Lung (tissue), 12 donors: ENCODE results near the gene DNAJC1. TPM values are rescaled to one million over a fixed set of nuclear protein-coding genes. Genes with fewer than 3 reads are reported as not detected.
A peak's percentile ranks its signal among the peaks of the same experiment; 100 is the strongest.

ENCODE experiments used
- ATAC-seq: fragments of 200-7000 bp; cut with Tn5 transposase; one replicate; pipeline ENCODE4 v1.9.1; 2020; ENCODE audit warnings: moderate number of reproducible peaks; ENCODE audit not compliant: insufficient read depth, low FRiP score
- DNase-seq, 3 donors: peaks; one replicate each; pipeline ENCODE4 v3.0.0-alpha.2; 2013 to 2017
- H3K27ac ChIP-seq, 2 donors: one replicate each; pipeline ENCODE4 v1.5.1; 2013; ENCODE audit warnings: mild to moderate bottlenecking in 2 of 2, moderate library complexity in 2 of 2, control low read depth in 1 of 2, inconsistent platforms in 1 of 2, low read depth in 1 of 2, low read length in 1 of 2
- H3K27me3 ChIP-seq, 3 donors: one replicate each; pipeline ENCODE4 v1.5.1; 2013; ENCODE audit warnings: low read length in 2 of 3; ENCODE audit not compliant: control insufficient read depth in 3 of 3, insufficient read depth in 3 of 3
- H3K36me3 ChIP-seq, 4 donors: one replicate each; pipeline ENCODE4 v1.5.1; 2013; ENCODE audit warnings: low read length in 4 of 4, mild to moderate bottlenecking in 1 of 4, moderate library complexity in 1 of 4; ENCODE audit not compliant: control insufficient read depth in 4 of 4, insufficient read depth in 4 of 4
- H3K4me1 ChIP-seq, 5 donors: one replicate each; pipeline ENCODE4 v1.5.1; 2013; ENCODE audit warnings: low read length in 5 of 5, mild to moderate bottlenecking in 2 of 5, moderate library complexity in 1 of 5; ENCODE audit not compliant: control insufficient read depth in 5 of 5, insufficient read depth in 5 of 5
- H3K4me3 ChIP-seq: one replicate; pipeline ENCODE4 v1.5.1; 2013; ENCODE audit warnings: mild to moderate bottlenecking, control low read depth, moderate library complexity
- H3K9ac ChIP-seq, 2 donors: one replicate each; pipeline ENCODE4 v1.5.1; 2013; ENCODE audit warnings: low read length in 2 of 2, control low read depth in 1 of 2; ENCODE audit not compliant: insufficient read depth in 1 of 2
- H3K9me3 ChIP-seq, 4 donors: one replicate each; pipeline ENCODE4 v1.5.1; 2013; ENCODE audit warnings: low read length in 3 of 4, mild to moderate bottlenecking in 1 of 4, moderate library complexity in 1 of 4; ENCODE audit not compliant: control insufficient read depth in 4 of 4, insufficient read depth in 3 of 4
- CTCF ChIP-seq: IDR thresholded peaks from 2 replicates; pipeline ENCODE4 v1.5.1; 2012; ENCODE audit warnings: mild to moderate bottlenecking; ENCODE audit errors: control extremely low read depth, extremely low read depth
- WGBS, 2 donors: extraction: QIAGEN DNeasy Blood & Tissue Kit; methylation state at CpG; one replicate each; pipeline ENCODE4 v1.1.7; 2013; 5-methylcytosine and 5-hydroxymethylcytosine counted together
- polyA plus RNA-seq, 2 donors: library from polyadenylated mRNA; stranded (reverse); fragments of 200-250 nt; gene quantifications; one replicate each; pipeline ENCODE4 v1.2.1, GENCODE V29; 2013
- total RNA-seq, 2 donors: library from RNA; depleted of rRNA in 1 of 2; stranded (reverse); fragments of >200 nt in 1 of 2; gene quantifications; one replicate each; pipeline ENCODE4 v1.2.1, GENCODE V29; 2014 to 2021
- donor health status: control.
- donor health status: control.
- donor health status: Bipolar disorder and iron deficiency.
- donor health status: healthy.
- donor health status: DM: yes; HTN: yes; CAD: no.

Gene DNAJC1
- total and polyA plus RNA-seq, 4 donors = 31.0 to 38.2 (median 35.6) TPM

GRCh38 chr10:22010539-22010938 lies 7.0 kb upstream of the DNAJC1 start:
- no peak for TF ChIP-seq CTCF
- 63 to 84% methylated on average over 4 of the region's 4 CpGs for WGBS, 2 donors
- H3K9ac ChIP-seq = peak overlapping the region in 1 of 2 donors; percentile 26
- H3K9me3 ChIP-seq = no peaks in the 10 kb centered on the region
- DNase-seq = peak; percentile 26 to 63 (median 58)
- ATAC-seq = no peak
- no peaks in the 10 kb centered on the region for H3K36me3 ChIP-seq
- no peak overlapping the region for H3K4me3 ChIP-seq
- H3K4me1 ChIP-seq = peaks cover 0 to 10% (median 0%) of the 10 kb centered on the region in 5 donors
- H3K27me3 ChIP-seq = no peaks in the 10 kb centered on the region
- no peak overlapping the region for H3K27ac ChIP-seq

GRCh38 chr10:22006379-22006884 lies 2.9 kb upstream of the DNAJC1 start:
- Histone ChIP-seq H3K4me1 (peaks cover 0 to 17% (median 3%) of the 10 kb centered on the region in 5 donors), H3K4me3 (no peak overlapping the region), H3K36me3 (peaks cover 0 to 4% (median 0%) of the 10 kb centered on the region in 4 donors), H3K27ac (no peak overlapping the region), H3K9me3 (no peaks in the 10 kb centered on the region), H3K27me3 (no peaks in the 10 kb centered on the region), H3K9ac (no peak overlapping the region)
- no peak for TF ChIP-seq CTCF
- ATAC-seq (no peak), DNase-seq (no peak)

GRCh38 chr10:22005763-22006162 lies 2.2 kb upstream of the DNAJC1 start:
- WGBS, 2 donors = 63 to 69% methylated on average over 2 of the region's 2 CpGs
- no peak for TF ChIP-seq CTCF
- H3K4me3 ChIP-seq = no peak overlapping the region
- peaks cover 0 to 22% (median 3%) of the 10 kb centered on the region in 5 donors for H3K4me1 ChIP-seq
- ATAC-seq (no peak), DNase-seq (no peak)
- peaks cover 0 to 4% (median 0%) of the 10 kb centered on the region in 4 donors for H3K36me3 ChIP-seq
- H3K27me3 ChIP-seq = no peaks in the 10 kb centered on the region
- H3K27ac ChIP-seq = no peak overlapping the region
- no peaks in the 10 kb centered on the region for H3K9me3 ChIP-seq
- no peak overlapping the region for H3K9ac ChIP-seq

- Histone ChIP-seq H3K36me3 (peaks cover 0 to 4% (median 0%) of the 10 kb centered on the region in 4 donors), H3K9ac (peak overlapping the region; percentile 63 to 96), H3K4me3 (peak overlapping the region; percentile 11), H3K27ac (peak overlapping the region in 1 of 2 donors; percentile 92), H3K4me1 (peaks cover 0 to 13% (median 5%) of the 10 kb centered on the region in 5 donors), H3K27me3 (no peaks in the 10 kb centered on the region), H3K9me3 (no peaks in the 10 kb centered on the region)
- no peak for TF ChIP-seq CTCF
- ATAC-seq (no peak), DNase-seq (no peak)
- WGBS, 2 donors = 0 to 4% methylated on average over 2 of the region's 2 CpGs
These were observed 393 bp upstream of the DNAJC1 start for GRCh38 chr10:22003964-22004281.
